ENCODE data around the gene KIF26A.

- TF ChIP-seq GATA3 (IDR thresholded peaks at IDR 0.05; ENCODE audit: low read depth, low read length) (no peak), GATA2 (IDR thresholded peaks at IDR 0.05; ENCODE audit: low read depth, low read length) (no peak)
Observed at GRCh38 chr14:104187121-104187889, 48.9 kb downstream of the KIF26A start.

Measured in SH-SY5Y (cell line).